H9 (cell line): ENCODE measurements around the gene NPY4R2. TPM values are rescaled to one million over a fixed set of nuclear protein-coding genes. Genes with fewer than 3 reads are reported as not detected.
"Not testable (repeated sequence)": the region's sequence is repeated elsewhere in the genome, so short reads cannot be mapped to it uniquely, and the experiment has no call there.

ENCODE experiments used
- DNase-seq: peaks from one replicate; pipeline ENCODE4 v3.0.0-alpha.2; 2017
- H2AFZ ChIP-seq: one replicate; pipeline ENCODE4 v1.6.1; 2013; ENCODE audit warnings: mild to moderate bottlenecking, low read length, control low read depth, moderate library complexity
- H2AK5ac ChIP-seq: 2 replicates; pipeline ENCODE4 v1.6.1; 2013; ENCODE audit warnings: low read length, control low read depth, mixed read lengths; ENCODE audit not compliant: insufficient read length
- H2BK120ac ChIP-seq: one replicate; pipeline ENCODE4 v1.6.1; 2013; ENCODE audit warnings: low read depth, mild to moderate bottlenecking, low read length, control low read depth, inconsistent platforms; ENCODE audit not compliant: poor library complexity, severe bottlenecking
- H2BK12ac ChIP-seq: 2 replicates; pipeline ENCODE4 v1.6.1; 2013; ENCODE audit warnings: low read length, control low read depth, mixed read lengths, low read depth; ENCODE audit not compliant: insufficient read length
- H2BK15ac ChIP-seq: 2 replicates; pipeline ENCODE4 v1.6.1; 2013; ENCODE audit warnings: low read depth, low read length, control low read depth
- H2BK20ac ChIP-seq: one replicate; pipeline ENCODE4 v1.6.1; 2013; ENCODE audit warnings: low read depth, mild to moderate bottlenecking, low read length, control low read depth, inconsistent platforms; ENCODE audit not compliant: poor library complexity, severe bottlenecking
- H2BK5ac ChIP-seq: 2 replicates; pipeline ENCODE4 v1.6.1; 2013; ENCODE audit warnings: low read length, control low read depth, mixed read lengths; ENCODE audit not compliant: insufficient read length
- H3K14ac ChIP-seq: 2 replicates; pipeline ENCODE4 v1.6.1; 2013; ENCODE audit warnings: low read length, control low read depth; ENCODE audit not compliant: insufficient read depth
- H3K18ac ChIP-seq: 2 replicates; pipeline ENCODE4 v1.6.1; 2013; ENCODE audit warnings: low read depth, mild to moderate bottlenecking, mixed read lengths, low read length, control low read depth; ENCODE audit not compliant: insufficient read length
- H3K23ac ChIP-seq: 2 replicates; pipeline ENCODE4 v1.6.1; 2013; ENCODE audit warnings: low read length, control low read depth, mixed read lengths, low read depth; ENCODE audit not compliant: insufficient read length
- H3K23me2 ChIP-seq: 2 replicates; pipeline ENCODE4 v1.6.1; 2013; ENCODE audit warnings: low read depth, mild to moderate bottlenecking, mixed read lengths, low read length, control low read depth; ENCODE audit not compliant: insufficient read length, poor library complexity, severe bottlenecking
- H3K27ac ChIP-seq: 2 replicates; pipeline ENCODE4 v1.5.1; 2013; ENCODE audit warnings: low read length, control low read depth, mixed read lengths, low read depth; ENCODE audit not compliant: insufficient read length
- H3K27me3 ChIP-seq: 2 replicates; pipeline ENCODE4 v1.6.1; 2013; ENCODE audit warnings: low read length, control low read depth, inconsistent platforms; ENCODE audit not compliant: insufficient read depth
- H3K4ac ChIP-seq: 2 replicates; pipeline ENCODE4 v1.6.1; 2013; ENCODE audit warnings: low read depth, mild to moderate bottlenecking, control low read depth, inconsistent platforms, low read length, moderate library complexity
- H3K4me1 ChIP-seq: 2 replicates; pipeline ENCODE4 v1.6.1; 2013; ENCODE audit warnings: low read length, control low read depth, inconsistent platforms; ENCODE audit not compliant: insufficient read depth
- H3K4me2 ChIP-seq: 2 replicates; pipeline ENCODE4 v1.6.1; 2013; ENCODE audit warnings: low read length, control low read depth, mixed read lengths; ENCODE audit not compliant: insufficient read length, insufficient read depth
- H3K56ac ChIP-seq: 2 replicates; pipeline ENCODE4 v1.6.1; 2013; ENCODE audit warnings: low read depth, mild to moderate bottlenecking, mixed read lengths, low read length, control low read depth; ENCODE audit not compliant: insufficient read length
- H3K79me1 ChIP-seq: 2 replicates; pipeline ENCODE4 v1.6.1; 2013; ENCODE audit warnings: low read depth, mild to moderate bottlenecking, moderate library complexity, low read length, control low read depth, inconsistent platforms; ENCODE audit not compliant: insufficient read depth, poor library complexity, severe bottlenecking
- H3K79me2 ChIP-seq: 2 replicates; pipeline ENCODE4 v1.6.1; 2013; ENCODE audit warnings: low read length, control low read depth, inconsistent platforms; ENCODE audit not compliant: insufficient read depth
- H3K9ac ChIP-seq: 2 replicates; pipeline ENCODE4 v1.6.1; 2013; ENCODE audit warnings: low read length, control low read depth, mixed read lengths; ENCODE audit not compliant: insufficient read length; ENCODE audit errors: extremely low read depth
- H3K9me3 ChIP-seq: one replicate; pipeline ENCODE4 v1.6.1; 2013; ENCODE audit warnings: low read depth, low read length, inconsistent platforms; ENCODE audit not compliant: control insufficient read depth
- H3T11ph ChIP-seq: one replicate; pipeline ENCODE4 v1.6.1; 2013; ENCODE audit warnings: mild to moderate bottlenecking, low read length, control low read depth, inconsistent platforms
- H4K20me1 ChIP-seq: one replicate; pipeline ENCODE4 v1.6.1; 2013; ENCODE audit not compliant: control insufficient read depth, insufficient read length, insufficient read depth
- H4K5ac ChIP-seq: 2 replicates; pipeline ENCODE4 v1.6.1; 2013; ENCODE audit warnings: low read depth, mild to moderate bottlenecking, mixed read lengths, low read length, control low read depth; ENCODE audit not compliant: insufficient read length
- H4K8ac ChIP-seq: replicated peaks from 2 replicates; pipeline ENCODE4 v1.6.1; 2013; ENCODE audit warnings: low read length, control low read depth, mixed read lengths, low read depth; ENCODE audit not compliant: insufficient read length
- H4K91ac ChIP-seq: 2 replicates; pipeline ENCODE4 v1.6.1; 2013; ENCODE audit warnings: low read depth, mild to moderate bottlenecking, moderate library complexity, mixed read lengths, low read length, control low read depth; ENCODE audit not compliant: insufficient read length
- H3K27ac Mint-ChIP-seq, 3 experiments: 2 replicates in 2 of 3; 3 replicates in 1 of 3; pipeline ENCODE4 v1.8.0; 2020 to 2021; ENCODE audit warnings: mixed read lengths in 3 of 3, mild to moderate bottlenecking in 1 of 3, moderate library complexity in 1 of 3
- H3K27me3 Mint-ChIP-seq: 2 replicates; pipeline ENCODE4 v1.8.0; 2021; ENCODE audit warnings: low read depth, mild to moderate bottlenecking, moderate library complexity, mixed read lengths
- H3K36me3 Mint-ChIP-seq, 3 experiments: 2 replicates in 2 of 3; 3 replicates in 1 of 3; pipeline ENCODE4 v1.8.0; 2020 to 2021; ENCODE audit warnings: low read depth in 3 of 3, mixed read lengths in 3 of 3; ENCODE audit not compliant: insufficient read depth in 1 of 3
- H3K4me1 Mint-ChIP-seq, 2 experiments: 2 replicates each; pipeline ENCODE4 v1.8.0; 2020; ENCODE audit warnings: mixed read lengths in 2 of 2
- H3K4me3 Mint-ChIP-seq, 2 experiments: 2 replicates in 1 of 2; 3 replicates in 1 of 2; pipeline ENCODE4 v1.8.0; 2020 to 2021; ENCODE audit warnings: mild to moderate bottlenecking in 2 of 2, mixed read lengths in 2 of 2, moderate library complexity in 1 of 2
- H3K9me3 Mint-ChIP-seq, 2 experiments: 2 replicates in 1 of 2; 3 replicates in 1 of 2; pipeline ENCODE4 v1.8.0; 2020; ENCODE audit warnings: mild to moderate bottlenecking in 2 of 2, mixed read lengths in 2 of 2, moderate library complexity in 1 of 2
- WGBS: extraction: QIAGEN DNeasy Blood & Tissue Kit; methylation state at CpG from one replicate; pipeline ENCODE4 v1.1.7; 2013; ENCODE audit warnings: missing lambda C conversion rate, low lambda C conversion rate, mixed read lengths; ENCODE audit not compliant: insufficient read length; ENCODE audit errors: extremely low coverage; 5-methylcytosine and 5-hydroxymethylcytosine counted together
- total RNA-seq: library from RNA; stranded (reverse); gene quantifications from 2 replicates; pipeline ENCODE4 v1.2.1, GENCODE V29; 2021

Gene NPY4R2
- total RNA-seq, 1 experiment from 2014 or later = 0.13 TPM

GRCh38 chr10:47922503-47922902 is 4.0 kb downstream of the NPY4R2 start:
- not testable (repeated sequence) for H3K9me3 ChIP-seq, H2BK120ac ChIP-seq, H3K27me3 ChIP-seq, H3K27ac Mint-ChIP-seq, H3K56ac ChIP-seq, H3K4me1 Mint-ChIP-seq, H4K20me1 ChIP-seq, H3K27me3 Mint-ChIP-seq, H3K79me1 ChIP-seq, H3K23me2 ChIP-seq, H2AK5ac ChIP-seq, H2AFZ ChIP-seq, H4K8ac ChIP-seq, H4K5ac ChIP-seq, H2BK12ac ChIP-seq, H3K79me2 ChIP-seq, H3K23ac ChIP-seq, H3K4ac ChIP-seq, H3K36me3 Mint-ChIP-seq, H3K4me3 Mint-ChIP-seq, H3K14ac ChIP-seq, H2BK5ac ChIP-seq, H3K27ac ChIP-seq, H2BK15ac ChIP-seq, H3K4me1 ChIP-seq, H3K9ac ChIP-seq, H3K9me3 Mint-ChIP-seq, H3K18ac ChIP-seq, DNase-seq, H3K4me2 ChIP-seq, H4K91ac ChIP-seq, H3T11ph ChIP-seq, H2BK20ac ChIP-seq
- whole genome bisulfite sequencing = no CpG with 5 or more reads among the region's 10 CpGs

- not testable (repeated sequence) for H3K27ac ChIP-seq, H3K4me1 Mint-ChIP-seq, H2BK5ac ChIP-seq, H3K4ac ChIP-seq, H3K4me3 Mint-ChIP-seq, H4K8ac ChIP-seq, H3K9me3 Mint-ChIP-seq, H3K36me3 Mint-ChIP-seq, H3K27me3 Mint-ChIP-seq, H2AFZ ChIP-seq, H2BK20ac ChIP-seq, H4K20me1 ChIP-seq, H3K27me3 ChIP-seq, H2AK5ac ChIP-seq, H3K79me2 ChIP-seq, H3K79me1 ChIP-seq, H4K91ac ChIP-seq, H3T11ph ChIP-seq, DNase-seq, H3K14ac ChIP-seq, H3K23ac ChIP-seq, H3K4me1 ChIP-seq, H3K4me2 ChIP-seq, H3K18ac ChIP-seq, H2BK12ac ChIP-seq, H3K9ac ChIP-seq, H3K27ac Mint-ChIP-seq, H3K56ac ChIP-seq, H4K5ac ChIP-seq, H2BK120ac ChIP-seq, H3K23me2 ChIP-seq, H2BK15ac ChIP-seq, H3K9me3 ChIP-seq
- no CpG with 5 or more reads among the region's 5 CpGs for WGBS
Observed at GRCh38 chr10:47924628-47925027, 6.2 kb downstream of the NPY4R2 start.
